Measurements from ENCODE around the gene TMEM63B. TPM values are rescaled to one million over a fixed set of nuclear protein-coding genes. Genes with fewer than 3 reads are reported as not detected.

Gene TMEM63B
- total RNA-seq, 4 donors from 2014 or later = 11.3 to 32.0 (median 23.9) TPM

DNA sequence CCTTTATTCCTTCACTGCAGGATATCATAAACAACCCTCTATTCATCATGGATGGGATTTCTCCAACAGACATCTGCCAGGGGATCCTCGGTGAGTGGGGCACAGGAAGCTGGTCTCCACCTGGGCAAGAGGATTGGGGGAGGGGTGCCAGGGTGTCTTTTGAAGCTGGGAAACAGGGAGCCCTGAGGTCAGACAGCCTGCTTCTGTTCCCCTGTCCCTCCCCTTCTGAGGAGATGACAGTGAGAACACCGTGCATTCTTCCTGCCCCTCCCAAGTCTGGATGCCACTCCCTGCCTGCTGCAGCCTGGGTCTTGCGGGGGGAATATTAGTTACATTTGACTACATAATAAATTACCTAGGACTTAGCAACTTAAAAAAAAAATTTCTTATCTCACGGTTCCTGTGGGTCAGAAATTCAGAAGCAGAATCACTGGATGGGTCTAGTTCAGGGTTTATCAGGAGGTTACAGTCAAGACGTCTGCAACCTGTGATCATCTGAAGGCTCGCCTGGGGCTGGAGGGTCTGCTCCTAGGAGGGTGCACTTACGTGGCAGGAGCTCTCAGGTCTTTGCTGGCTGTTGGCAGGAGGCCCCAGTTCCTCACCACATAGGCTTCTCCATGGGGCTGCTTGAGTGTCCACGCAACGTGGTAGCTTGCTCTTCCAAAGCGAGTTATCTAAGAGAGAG lies 42.7 kb downstream of the TMEM63B start:
- no peak for ATAC-seq
- Histone ChIP-seq H3K9me3 (no peaks in the 10 kb centered on the region), H3K4me1 (peaks cover 0 to 8% (median 0%) of the 10 kb centered on the region in 3 donors), H3K36me3 (no peaks in the 10 kb centered on the region), H3K27ac (no peak overlapping the region), H3K4me3 (no peak overlapping the region), H3K27me3 (peaks cover 9% of the 10 kb centered on the region)
- WGBS, 2 donors (ENCODE audit: low coverage in 1 of 2) = 64 to 100% methylated on average over 1 to 8 of the region's 10 CpGs
- no peak for TF ChIP-seq EP300 (IDR thresholded peaks at IDR 0.05)
- TF ChIP-seq, protein P1, sequence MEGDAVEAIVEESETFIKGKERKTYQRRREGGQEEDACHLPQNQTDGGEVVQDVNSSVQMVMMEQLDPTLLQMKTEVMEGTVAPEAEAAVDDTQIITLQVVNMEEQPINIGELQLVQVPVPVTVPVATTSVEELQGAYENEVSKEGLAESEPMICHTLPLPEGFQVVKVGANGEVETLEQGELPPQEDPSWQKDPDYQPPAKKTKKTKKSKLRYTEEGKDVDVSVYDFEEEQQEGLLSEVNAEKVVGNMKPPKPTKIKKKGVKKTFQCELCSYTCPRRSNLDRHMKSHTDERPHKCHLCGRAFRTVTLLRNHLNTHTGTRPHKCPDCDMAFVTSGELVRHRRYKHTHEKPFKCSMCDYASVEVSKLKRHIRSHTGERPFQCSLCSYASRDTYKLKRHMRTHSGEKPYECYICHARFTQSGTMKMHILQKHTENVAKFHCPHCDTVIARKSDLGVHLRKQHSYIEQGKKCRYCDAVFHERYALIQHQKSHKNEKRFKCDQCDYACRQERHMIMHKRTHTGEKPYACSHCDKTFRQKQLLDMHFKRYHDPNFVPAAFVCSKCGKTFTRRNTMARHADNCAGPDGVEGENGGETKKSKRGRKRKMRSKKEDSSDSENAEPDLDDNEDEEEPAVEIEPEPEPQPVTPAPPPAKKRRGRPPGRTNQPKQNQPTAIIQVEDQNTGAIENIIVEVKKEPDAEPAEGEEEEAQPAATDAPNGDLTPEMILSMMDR (IDR thresholded peaks at IDR 0.05) = no peak
- no peak for TF ChIP-seq POLR2A (IDR thresholded peaks at IDR 0.05)
- no peak for TF ChIP-seq POLR2AphosphoS5 (IDR thresholded peaks at IDR 0.05)

DNA sequence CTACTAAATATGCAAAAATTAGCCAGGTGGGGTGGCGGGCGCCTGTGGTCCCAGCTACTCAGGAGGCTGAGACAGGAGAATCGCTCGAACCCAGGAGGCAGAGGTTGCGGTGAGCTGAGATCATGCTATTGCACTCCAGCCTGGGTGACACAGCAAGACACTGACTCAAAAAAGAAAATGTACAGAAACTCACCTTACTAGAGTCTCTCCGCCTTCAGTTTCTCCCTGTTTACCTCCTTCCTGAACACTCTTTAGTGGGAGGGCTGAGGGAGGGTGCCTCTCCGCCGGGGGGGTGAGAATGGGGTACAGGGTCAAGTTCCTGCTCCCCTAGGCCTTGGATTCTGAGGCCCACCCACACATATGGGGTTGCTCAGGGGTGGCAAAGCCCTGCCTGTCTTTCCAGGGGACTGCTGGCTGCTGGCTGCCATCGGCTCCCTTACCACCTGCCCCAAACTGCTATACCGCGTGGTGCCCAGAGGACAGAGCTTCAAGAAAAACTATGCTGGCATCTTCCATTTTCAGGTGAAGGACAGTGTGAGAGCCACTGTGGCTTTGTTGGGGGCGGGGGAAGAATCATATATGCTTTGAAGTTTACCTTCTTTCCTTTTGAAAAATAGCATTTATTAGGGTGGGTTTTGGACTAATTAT lies 44.7 kb downstream of the TMEM63B start:
- no peaks in the 10 kb centered on the region for H3K27me3 ChIP-seq
- TF ChIP-seq POLR2A (IDR thresholded peaks at IDR 0.05) = no peak
- TF ChIP-seq, protein P1 (IDR thresholded peaks at IDR 0.05) = no peak
- no peak for TF ChIP-seq EP300 (IDR thresholded peaks at IDR 0.05)
- TF ChIP-seq POLR2AphosphoS5 (IDR thresholded peaks at IDR 0.05) = no peak
- no peak overlapping the region for H3K27ac ChIP-seq
- H3K9me3 ChIP-seq = no peaks in the 10 kb centered on the region
- H3K4me1 ChIP-seq = peaks cover 0 to 8% (median 0%) of the 10 kb centered on the region in 3 donors
- 78 to 79% methylated on average over 9 of the region's 12 CpGs for WGBS, 2 donors (ENCODE audit: low coverage in 1 of 2)
- H3K36me3 ChIP-seq = no peaks in the 10 kb centered on the region
- H3K4me3 ChIP-seq = no peak overlapping the region
- ATAC-seq = no peak

DNA sequence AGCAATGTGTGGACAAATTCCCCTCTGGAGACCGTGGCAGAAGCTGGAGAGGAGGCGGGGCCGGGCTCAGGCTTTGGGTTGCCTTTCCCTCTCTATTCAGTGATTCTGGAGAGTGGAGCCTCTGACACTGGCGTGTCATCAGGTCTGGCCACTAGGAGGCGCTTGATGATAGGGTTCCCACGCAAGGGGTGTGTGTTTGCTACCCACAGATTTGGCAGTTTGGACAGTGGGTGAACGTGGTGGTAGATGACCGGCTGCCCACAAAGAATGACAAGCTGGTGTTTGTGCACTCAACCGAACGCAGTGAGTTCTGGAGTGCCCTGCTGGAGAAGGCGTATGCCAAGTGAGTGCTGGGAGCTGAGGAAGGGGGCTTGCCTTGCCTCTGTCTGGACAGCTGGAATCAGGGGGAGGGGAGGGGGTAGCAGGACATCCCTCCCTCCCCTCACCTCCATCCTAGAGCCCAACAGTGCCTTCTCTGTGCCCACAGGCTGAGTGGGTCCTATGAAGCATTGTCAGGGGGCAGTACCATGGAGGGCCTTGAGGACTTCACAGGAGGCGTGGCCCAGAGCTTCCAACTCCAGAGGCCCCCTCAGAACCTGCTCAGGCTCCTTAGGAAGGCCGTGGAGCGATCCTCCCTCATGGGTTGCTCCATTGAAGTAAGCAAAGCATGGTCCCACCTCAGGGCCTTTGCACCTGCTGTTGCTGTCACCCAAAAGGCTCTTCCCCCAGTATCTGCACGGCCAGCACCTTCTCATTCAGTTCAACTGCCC lies 45.6 kb downstream of the TMEM63B start:
- 21% methylated on average over 15 of the region's 15 CpGs; no CpG with 5 or more reads in 1 of the 2 donors for WGBS, 2 donors (ENCODE audit: low coverage in 1 of 2)
- H3K36me3 ChIP-seq = no peaks in the 10 kb centered on the region
- no peak overlapping the region for H3K4me3 ChIP-seq
- H3K27ac ChIP-seq = no peak overlapping the region
- no peaks in the 10 kb centered on the region for H3K27me3 ChIP-seq
- no peaks in the 10 kb centered on the region for H3K9me3 ChIP-seq
- TF ChIP-seq POLR2A (IDR thresholded peaks at IDR 0.05) (no peak), POLR2AphosphoS5 (IDR thresholded peaks at IDR 0.05) (peak; percentile 15)
- TF ChIP-seq, protein P1 (IDR thresholded peaks at IDR 0.05) = peak in 3 of 4 experiments; percentile 93 to 95 (median 93)
- peak; percentile 94 for ATAC-seq
- peaks cover 0 to 8% (median 0%) of the 10 kb centered on the region in 3 donors for H3K4me1 ChIP-seq

DNA sequence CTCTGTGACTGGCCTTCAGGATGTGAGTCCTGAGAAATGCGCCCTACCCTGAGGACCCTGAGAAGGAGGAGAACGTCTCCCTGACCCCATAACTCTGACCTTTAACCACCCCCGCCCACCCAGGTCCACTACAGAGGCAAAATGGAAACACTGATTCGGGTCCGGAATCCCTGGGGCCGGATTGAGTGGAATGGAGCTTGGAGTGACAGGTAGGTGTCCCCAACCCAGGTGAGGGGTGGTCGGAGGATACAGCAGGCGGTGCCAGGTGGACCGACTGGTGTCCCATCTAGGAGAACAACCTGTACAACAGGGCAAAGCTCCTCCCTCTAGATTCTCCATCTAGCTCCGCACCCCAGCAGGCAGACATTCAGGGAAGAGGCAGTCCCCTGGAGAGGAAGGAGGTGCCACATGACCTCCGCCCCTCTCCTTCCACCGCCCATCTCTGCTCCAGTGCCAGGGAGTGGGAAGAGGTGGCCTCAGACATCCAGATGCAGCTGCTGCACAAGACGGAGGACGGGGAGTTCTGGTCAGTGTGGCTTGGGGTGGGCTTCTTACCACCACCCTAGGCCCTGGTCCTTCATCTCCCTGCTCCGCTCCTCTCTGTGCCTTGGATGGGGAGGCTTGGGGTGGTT lies 48.9 kb downstream of the TMEM63B start:
- ATAC-seq = no peak
- Histone ChIP-seq H3K36me3 (no peaks in the 10 kb centered on the region), H3K27me3 (no peaks in the 10 kb centered on the region), H3K4me1 (peaks cover 0 to 18% (median 0%) of the 10 kb centered on the region in 3 donors), H3K4me3 (no peak overlapping the region), H3K9me3 (no peaks in the 10 kb centered on the region), H3K27ac (peak overlapping the region in 1 of 4 donors; percentile 26)
- TF ChIP-seq POLR2A (IDR thresholded peaks at IDR 0.05) = no peak
- no peak for TF ChIP-seq POLR2AphosphoS5 (IDR thresholded peaks at IDR 0.05)
- TF ChIP-seq, protein P1 (IDR thresholded peaks at IDR 0.05) = no peak
- TF ChIP-seq EP300 (IDR thresholded peaks at IDR 0.05) = no peak
- 60% methylated on average over 1 of the region's 15 CpGs; no CpG with 5 or more reads in 1 of the 2 donors for WGBS, 2 donors (ENCODE audit: low coverage in 1 of 2)
